Neural crest cell (in vitro differentiated cells): ENCODE measurements around the gene ATXN7L1. TPM values are rescaled to one million over a fixed set of nuclear protein-coding genes. Genes with fewer than 3 reads are reported as not detected.

Experiments
- DNase-seq: peaks from one replicate; pipeline ENCODE4 v3.0.0; 2021; ENCODE audit warnings: low read depth, mixed read lengths, low spot score
- H3K27ac Mint-ChIP-seq: one replicate; pipeline ENCODE4 v1.8.0; 2021; ENCODE audit warnings: mild to moderate bottlenecking, mixed read lengths; ENCODE audit not compliant: unreplicated experiment
- H3K27me3 Mint-ChIP-seq: 2 replicates; pipeline ENCODE4 v1.8.0; 2021; ENCODE audit warnings: low read depth, mild to moderate bottlenecking, mixed read lengths
- H3K36me3 Mint-ChIP-seq: 2 replicates; pipeline ENCODE4 v1.8.0; 2021; ENCODE audit warnings: low read depth, mild to moderate bottlenecking, mixed read lengths
- H3K4me1 Mint-ChIP-seq: 2 replicates; pipeline ENCODE4 v1.8.0; 2021; ENCODE audit warnings: mixed read lengths
- H3K4me3 Mint-ChIP-seq: one replicate; pipeline ENCODE4 v1.8.0; 2021; ENCODE audit warnings: mild to moderate bottlenecking, mixed read lengths
- H3K9me3 Mint-ChIP-seq: 2 replicates; pipeline ENCODE4 v1.8.0; 2021; ENCODE audit warnings: mixed read lengths
- total RNA-seq: library from RNA; stranded (reverse); gene quantifications from 2 replicates; pipeline ENCODE4 v1.2.1, GENCODE V29; 2021
- TF ChIP-seq, protein P1 (sequence below): fragments of 200-600 bp; sonication (generic); conservative IDR thresholded peaks from 2 replicates; pipeline ENCODE4 v1.5.0; 2021; ENCODE audit warnings: antibody characterized with exemption, mild to moderate bottlenecking

The ATXN7L1 gene
- total RNA-seq, 1 donor from 2014 or later: 14.4 TPM

DNA sequence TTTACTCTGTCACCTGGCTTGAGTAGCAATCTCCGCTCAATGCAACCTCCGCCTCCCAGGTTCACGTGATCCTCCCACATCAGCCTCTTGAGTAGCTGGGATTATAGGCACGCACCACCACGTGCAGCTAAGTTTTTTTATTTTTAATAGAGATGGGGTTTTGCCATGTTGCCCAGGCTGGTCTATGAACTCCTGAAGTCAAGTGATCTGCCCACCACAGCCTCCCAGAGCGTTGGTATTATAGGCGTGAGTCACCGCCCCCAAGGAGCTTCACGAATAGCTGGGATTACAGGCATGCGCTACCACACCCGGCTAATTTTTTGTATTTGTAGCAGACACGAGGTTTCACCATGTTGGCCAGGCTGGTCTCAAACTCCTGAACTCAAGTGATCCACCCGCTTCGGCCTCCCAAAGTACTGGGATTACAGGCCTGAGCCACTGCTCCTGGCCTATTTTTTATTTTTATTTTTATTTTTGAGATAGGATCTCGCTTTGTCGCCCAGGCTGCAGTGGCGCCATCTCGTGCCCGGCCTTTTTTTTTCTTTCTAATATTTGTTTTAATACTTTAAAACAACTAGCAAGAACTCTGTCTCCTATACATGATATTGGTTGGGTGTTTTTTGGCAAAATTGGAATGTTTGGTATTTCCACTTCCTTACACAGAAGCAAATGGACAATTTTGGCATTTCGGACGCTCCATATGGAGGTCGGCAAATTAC lies 296.2 kb downstream of the ATXN7L1 start:
- H3K27ac Mint-ChIP-seq: no peak overlapping the region
- H3K36me3 Mint-ChIP-seq: no peaks in the 10 kb centered on the region
- TF ChIP-seq, protein P1, sequence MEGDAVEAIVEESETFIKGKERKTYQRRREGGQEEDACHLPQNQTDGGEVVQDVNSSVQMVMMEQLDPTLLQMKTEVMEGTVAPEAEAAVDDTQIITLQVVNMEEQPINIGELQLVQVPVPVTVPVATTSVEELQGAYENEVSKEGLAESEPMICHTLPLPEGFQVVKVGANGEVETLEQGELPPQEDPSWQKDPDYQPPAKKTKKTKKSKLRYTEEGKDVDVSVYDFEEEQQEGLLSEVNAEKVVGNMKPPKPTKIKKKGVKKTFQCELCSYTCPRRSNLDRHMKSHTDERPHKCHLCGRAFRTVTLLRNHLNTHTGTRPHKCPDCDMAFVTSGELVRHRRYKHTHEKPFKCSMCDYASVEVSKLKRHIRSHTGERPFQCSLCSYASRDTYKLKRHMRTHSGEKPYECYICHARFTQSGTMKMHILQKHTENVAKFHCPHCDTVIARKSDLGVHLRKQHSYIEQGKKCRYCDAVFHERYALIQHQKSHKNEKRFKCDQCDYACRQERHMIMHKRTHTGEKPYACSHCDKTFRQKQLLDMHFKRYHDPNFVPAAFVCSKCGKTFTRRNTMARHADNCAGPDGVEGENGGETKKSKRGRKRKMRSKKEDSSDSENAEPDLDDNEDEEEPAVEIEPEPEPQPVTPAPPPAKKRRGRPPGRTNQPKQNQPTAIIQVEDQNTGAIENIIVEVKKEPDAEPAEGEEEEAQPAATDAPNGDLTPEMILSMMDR: no peak
- no peaks in the 10 kb centered on the region for H3K9me3 Mint-ChIP-seq
- H3K27me3 Mint-ChIP-seq: no peaks in the 10 kb centered on the region
- peaks cover 12% of the 10 kb centered on the region for H3K4me1 Mint-ChIP-seq
- H3K4me3 Mint-ChIP-seq: peak overlapping the region; percentile 25
- DNase-seq: no peak

DNA sequence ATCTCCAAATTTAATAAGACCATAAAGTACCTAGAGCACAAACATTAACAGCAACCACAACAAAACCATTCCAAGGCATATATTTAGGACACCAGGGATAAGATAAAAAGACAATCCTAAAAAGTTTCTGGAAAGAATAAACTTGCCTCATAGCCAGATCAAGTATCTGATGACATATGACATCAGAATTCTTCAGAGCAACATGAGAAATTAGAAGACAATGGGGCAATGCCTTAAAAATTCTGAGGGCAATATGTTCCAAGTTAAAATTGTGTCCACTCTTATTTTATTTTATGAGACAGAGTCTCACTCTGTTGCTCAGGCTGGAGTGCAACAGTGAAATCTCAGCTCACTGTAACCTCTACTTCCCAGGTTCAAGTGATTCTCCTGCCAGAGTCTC lies 297.9 kb downstream of the ATXN7L1 start:
- Mint-ChIP-seq H3K9me3 (peaks cover 2% of the 10 kb centered on the region), H3K27me3 (no peaks in the 10 kb centered on the region), H3K4me3 (no peak overlapping the region), H3K36me3 (no peaks in the 10 kb centered on the region), H3K4me1 (peaks cover 12% of the 10 kb centered on the region), H3K27ac (no peak overlapping the region)
- TF ChIP-seq, protein P1: no peak
- no peak for DNase-seq

DNA sequence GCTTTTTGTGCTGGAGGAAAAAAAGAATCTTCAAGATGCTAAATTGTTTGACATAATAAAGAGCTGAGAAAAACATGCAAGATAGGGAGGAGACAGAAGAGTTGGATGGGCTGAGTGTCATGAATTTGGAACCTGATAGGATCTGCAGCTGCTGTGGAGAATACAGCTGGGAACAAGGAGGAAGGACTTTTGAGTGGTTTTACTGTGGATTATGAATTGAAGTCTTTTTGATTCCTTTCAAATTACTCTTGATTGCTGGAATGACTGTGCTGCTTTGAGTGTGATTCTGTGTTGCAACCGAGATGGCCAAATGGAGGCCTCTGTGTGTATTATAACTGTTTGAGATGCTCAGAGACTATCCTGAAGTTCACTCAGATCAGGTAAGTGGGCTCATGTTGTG lies 299.1 kb downstream of the ATXN7L1 start:
- no peak overlapping the region for H3K4me3 Mint-ChIP-seq
- TF ChIP-seq, protein P1: no peak
- peaks cover 2% of the 10 kb centered on the region for H3K9me3 Mint-ChIP-seq
- H3K27me3 Mint-ChIP-seq: no peaks in the 10 kb centered on the region
- peaks cover under 1% of the 10 kb centered on the region for H3K36me3 Mint-ChIP-seq
- no peak for DNase-seq
- H3K4me1 Mint-ChIP-seq: peaks cover 12% of the 10 kb centered on the region
- H3K27ac Mint-ChIP-seq: no peak overlapping the region

DNA sequence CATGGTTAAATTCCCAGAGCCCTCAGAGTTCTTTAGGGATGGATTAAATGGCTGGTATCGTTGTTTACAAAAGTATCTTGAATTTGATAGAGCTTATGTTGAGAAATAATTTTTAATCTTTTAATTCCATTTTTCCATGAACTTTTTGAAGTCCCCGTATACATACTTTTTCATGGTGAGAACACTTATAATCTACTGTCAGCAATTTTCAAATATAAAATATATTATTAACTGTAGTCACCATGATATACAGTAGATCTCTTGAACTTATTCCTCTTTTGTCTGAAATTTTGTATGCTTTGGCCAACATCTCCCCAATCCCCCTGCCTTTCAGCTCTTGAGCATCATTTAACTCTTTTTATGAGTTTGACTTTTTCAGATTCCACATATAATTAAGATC lies 304.5 kb downstream of the ATXN7L1 start:
- DNase-seq: no peak
- Mint-ChIP-seq H3K27ac (no peak overlapping the region), H3K4me3 (no peak overlapping the region), H3K9me3 (peaks cover 2% of the 10 kb centered on the region), H3K36me3 (peaks cover 8% of the 10 kb centered on the region), H3K4me1 (no peaks in the 10 kb centered on the region), H3K27me3 (no peaks in the 10 kb centered on the region)
- TF ChIP-seq, protein P1: no peak

DNA sequence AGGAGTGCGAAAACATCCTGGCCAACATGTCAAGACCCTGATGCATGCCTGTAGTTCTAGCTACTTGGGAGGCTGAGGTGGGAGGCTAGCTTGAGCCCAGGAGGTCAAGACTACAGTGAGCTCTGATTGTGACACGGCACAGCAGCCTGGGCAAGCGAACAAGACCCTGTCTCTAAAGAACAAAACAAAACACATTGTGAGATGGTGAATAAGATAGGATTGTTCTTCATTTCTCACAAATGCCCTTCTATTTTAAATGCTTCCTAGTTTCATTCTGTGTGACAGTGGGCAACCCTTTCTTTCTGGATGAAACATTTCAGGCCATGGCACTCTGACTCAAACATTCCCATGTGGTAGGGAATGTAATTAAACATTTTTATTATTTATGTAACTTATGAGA lies 308.6 kb downstream of the ATXN7L1 start:
- H3K4me1 Mint-ChIP-seq: no peaks in the 10 kb centered on the region

More for the DNA sequence above, 308.6 kb downstream of the ATXN7L1 start:
- H3K36me3 Mint-ChIP-seq: peaks cover 15% of the 10 kb centered on the region
- TF ChIP-seq, protein P1: no peak
- H3K27ac Mint-ChIP-seq: peak overlapping the region; percentile 43
- H3K4me3 Mint-ChIP-seq: no peak overlapping the region
- H3K9me3 Mint-ChIP-seq: no peaks in the 10 kb centered on the region
- no peaks in the 10 kb centered on the region for H3K27me3 Mint-ChIP-seq
- DNase-seq: no peak
